ENCODE results near the gene SLC39A10. TPM values are rescaled to one million over a fixed set of nuclear protein-coding genes. Genes with fewer than 3 reads are reported as not detected.

Gene SLC39A10
- total and polyA plus RNA-seq, 2 of the 4 experiments (the other 2 are of a cell fraction): 17.6 to 64.7 TPM

- no peak overlapping the region for H2AK9ac ChIP-seq (replicated peaks; ENCODE audit: low read depth, low read length, poor library complexity)
- no peak for TF ChIP-seq NFE2L2 (IDR thresholded peaks at IDR 0.05; ENCODE audit: low read depth, low read length)
- no peak for TF ChIP-seq FOS (IDR thresholded peaks at IDR 0.05; ENCODE audit: low read depth, low read length)
- TF ChIP-seq MAFK (IDR thresholded peaks at IDR 0.05; ENCODE audit: low read depth, low read length): no peak
- no peak for TF ChIP-seq RAD21 (IDR thresholded peaks at IDR 0.05; ENCODE audit: low read length)
- TF ChIP-seq MXI1 (IDR thresholded peaks at IDR 0.05; ENCODE audit: borderline replicate concordance, low read depth, low read length): no peak
- TF ChIP-seq RFX5 (IDR thresholded peaks at IDR 0.05; ENCODE audit: low read depth, low read length): no peak
- TF ChIP-seq CTCF (conservative IDR thresholded peaks at IDR 0.05; ENCODE audit: low read depth, low read length): no peak
- TF ChIP-seq USF2 (IDR thresholded peaks at IDR 0.05; ENCODE audit: low read depth, low read length): no peak
- TF ChIP-seq POLR2A (IDR thresholded peaks at IDR 0.05; ENCODE audit: low read depth, low read length): no peak
- TF ChIP-seq CEBPB (IDR thresholded peaks at IDR 0.05; ENCODE audit: low read depth, low read length): no peak
- no peak for TF ChIP-seq BHLHE40 (IDR thresholded peaks at IDR 0.05; ENCODE audit: low read depth, low read length)
- no peak for TF ChIP-seq CHD1 (IDR thresholded peaks at IDR 0.05; ENCODE audit: low read depth, low read length)
- H3K4me2 ChIP-seq (ENCODE audit: low read depth, low read length): no peak overlapping the region
- WGBS, 2 experiments (ENCODE audit: extremely low coverage in 2 of 2, insufficient read length in 1 of 2): no CpG with 5 or more reads among the region's 1 CpG
- peaks cover 12% of the 10 kb centered on the region for H3K36me3 ChIP-seq (ENCODE audit: control insufficient read depth, insufficient read depth, low read length)
- H2BK120ac ChIP-seq (ENCODE audit: low read depth, low read length): no peak overlapping the region
- no TSS peak for BruUV-seq (replicated peaks)
- no peak overlapping the region for H3K23ac ChIP-seq (ENCODE audit: low read depth, low read length)
- CTCF ChIA-PET: interaction anchor here (0.6 kb wide), 1 partner anchor 376 kb away, joined by 3 read pairs; no protein-coding TSS in a partner anchor
- no peak for DNase-seq
- H4K5ac ChIP-seq (ENCODE audit: low read depth, low read length): no peak overlapping the region
- no peak for ATAC-seq (ENCODE audit: low read depth)
- H3K14ac ChIP-seq (replicated peaks; ENCODE audit: low read depth, low read length): no peak overlapping the region
- H3K9me3 ChIP-seq (ENCODE audit: control insufficient read depth, insufficient read depth, low read length): no peaks in the 10 kb centered on the region
- H3K79me1 ChIP-seq (ENCODE audit: low read depth in 1 of 2, low read length in 2 of 2): peaks cover 5 to 8% of the 10 kb centered on the region in 2 experiments; a peak in 2 of 4 replicates
- no peak overlapping the region for H3K18ac ChIP-seq (ENCODE audit: low read depth, low read length)
- intact Hi-C loops (cut with micrococcal nuclease) (no loop called here), dilution Hi-C loops (cut with HindIII; ENCODE audit: low sequenced_read_pairs, unreplicated experiment) (no loop called here), in situ Hi-C loops (cut with MboI; ENCODE audit: low sequenced_read_pairs) (no loop called here)
- no peaks in the 10 kb centered on the region; the same call in 1 of the 2 replicates for H3K9me1 ChIP-seq (ENCODE audit: insufficient read depth, low read length)
- no peak overlapping the region for H4K8ac ChIP-seq (ENCODE audit: low read depth in 2 of 2, low read length in 2 of 2)
- no peak overlapping the region for H3K9ac ChIP-seq (ENCODE audit: low read depth, low read length)
- peaks cover 3% of the 10 kb centered on the region for H3K4me1 ChIP-seq (ENCODE audit: control insufficient read depth, insufficient read depth, low read length)
- H3K4me3 ChIP-seq (ENCODE audit: insufficient read depth, low read depth, low read length): no peak overlapping the region
- H3K27me3 ChIP-seq (ENCODE audit: control insufficient read depth, insufficient read depth, low read length): no peaks in the 10 kb centered on the region
- H4K20me1 ChIP-seq (ENCODE audit: insufficient read depth, low read length): no peaks in the 10 kb centered on the region
- no peak overlapping the region for H3K56ac ChIP-seq (ENCODE audit: extremely low read depth, insufficient read depth, low read length)
- no peak overlapping the region for H3K27ac ChIP-seq (ENCODE audit: insufficient read depth, low read length)
- no peak overlapping the region for H2BK15ac ChIP-seq (ENCODE audit: low read depth, low read length)
- POLR2A ChIA-PET (ENCODE audit: unreplicated experiment): no interaction called here
- H2BK5ac ChIP-seq (ENCODE audit: low read depth, low read length, poor library complexity, severe bottlenecking): no peak overlapping the region
- H3K4ac ChIP-seq (ENCODE audit: low read depth, low read length): no peak overlapping the region
- no peak overlapping the region for H2AFZ ChIP-seq (replicated peaks; ENCODE audit: low read length, poor library complexity)
- H2AK5ac ChIP-seq (ENCODE audit: low read depth, low read length): no peak overlapping the region
- no peak overlapping the region for H2BK20ac ChIP-seq (ENCODE audit: low read depth, low read length)
- no peak overlapping the region for H4K91ac ChIP-seq (ENCODE audit: insufficient read depth, low read depth, low read length)
Observed at GRCh38 chr2:195735347-195735746, 78.3 kb downstream of the SLC39A10 start.

Measured in IMR-90 (cell line).